GM19025 (cell line): ENCODE data around the gene RAB44.
"Not testable (repeated sequence)": the region's sequence is repeated elsewhere in the genome, so short reads cannot be mapped to it uniquely, and the experiment has no call there.

ENCODE experiments used
- ATAC-seq: cut with Tn5 transposase; IDR thresholded peaks from one replicate; pipeline ENCODE4 v1.9.1; 2021; ENCODE audit warnings: mild to moderate bottlenecking, low read depth, moderate library complexity; ENCODE audit not compliant: unreplicated experiment

The RAB44 gene

GRCh38 chr6:36697481-36697903 lies at the start of gene RAB44:
Gene RAB44, plus strand, starts transcription at chr6:36697826. Its CDS starts 6,410 bp downstream, at chr6:36704236.
- no peak for ATAC-seq

GRCh38 chr6:36649086-36649485 lies 48.5 kb upstream of the RAB44 start:
- ATAC-seq: no peak

- ATAC-seq: no peak
Observed at GRCh38 chr6:36649701-36650484, 47.7 kb upstream of the RAB44 start.

GRCh38 chr6:36650848-36651478 lies 46.7 kb upstream of the RAB44 start:
- ATAC-seq: no peak

GRCh38 chr6:36651659-36652379 lies 45.8 kb upstream of the RAB44 start:
- ATAC-seq: no peak

- not testable (repeated sequence) for ATAC-seq
Observed at GRCh38 chr6:36654469-36654868, 43.2 kb upstream of the RAB44 start.

GRCh38 chr6:36655085-36655724 lies 42.4 kb upstream of the RAB44 start:
- no peak for ATAC-seq

GRCh38 chr6:36656441-36656840 lies 41.2 kb upstream of the RAB44 start:
- ATAC-seq: no peak

- ATAC-seq: no peak
Observed at GRCh38 chr6:36657271-36657670, 40.4 kb upstream of the RAB44 start.

GRCh38 chr6:36657942-36658544 lies 39.6 kb upstream of the RAB44 start:
- ATAC-seq: no peak

- ATAC-seq: no peak
Observed at GRCh38 chr6:36659271-36659670, 38.4 kb upstream of the RAB44 start.

GRCh38 chr6:36660771-36661471 lies 36.7 kb upstream of the RAB44 start:
- no peak for ATAC-seq

- ATAC-seq: no peak
Observed at GRCh38 chr6:36662380-36662779, 35.2 kb upstream of the RAB44 start.

GRCh38 chr6:36662827-36663256 lies 34.8 kb upstream of the RAB44 start:
- ATAC-seq: no peak

GRCh38 chr6:36663504-36664446 lies 33.9 kb upstream of the RAB44 start:
- no peak for ATAC-seq

- ATAC-seq: no peak
Observed at GRCh38 chr6:36665180-36665579, 32.4 kb upstream of the RAB44 start.

GRCh38 chr6:36666287-36666686 lies 31.3 kb upstream of the RAB44 start:
- ATAC-seq: no peak

- ATAC-seq: peak; percentile 71
Observed at GRCh38 chr6:36666826-36667591, 30.6 kb upstream of the RAB44 start.
